NCI-H128 (cell line): ENCODE results near the gene USP11.

Experiments used
- DNase-seq: peaks from one replicate; lab custom pipeline; 2025; ENCODE audit not compliant: unreplicated experiment; lab: John Stamatoyannopoulos, UW

The USP11 gene

DNA sequence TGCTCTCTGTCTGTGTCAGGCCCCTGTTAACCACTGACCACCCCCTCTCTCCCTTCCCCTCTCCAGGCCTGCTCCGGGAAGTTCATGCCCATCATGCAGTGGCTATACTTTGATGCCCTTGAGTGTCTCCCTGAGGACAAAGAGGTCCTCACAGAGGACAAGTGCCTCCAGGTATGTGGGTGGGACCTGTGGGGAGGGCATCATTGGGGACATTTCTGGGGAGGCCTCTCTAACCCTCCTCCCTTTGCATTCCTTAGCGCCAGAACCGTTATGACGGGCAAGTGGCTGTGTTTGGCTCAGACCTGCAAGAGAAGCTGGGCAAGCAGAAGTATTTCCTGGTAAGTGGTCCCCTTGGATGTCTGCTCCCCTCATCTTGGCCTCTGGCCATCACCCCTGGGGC, 29.9 kb upstream of the USP11 start:
- DNase-seq = no peak

DNA sequence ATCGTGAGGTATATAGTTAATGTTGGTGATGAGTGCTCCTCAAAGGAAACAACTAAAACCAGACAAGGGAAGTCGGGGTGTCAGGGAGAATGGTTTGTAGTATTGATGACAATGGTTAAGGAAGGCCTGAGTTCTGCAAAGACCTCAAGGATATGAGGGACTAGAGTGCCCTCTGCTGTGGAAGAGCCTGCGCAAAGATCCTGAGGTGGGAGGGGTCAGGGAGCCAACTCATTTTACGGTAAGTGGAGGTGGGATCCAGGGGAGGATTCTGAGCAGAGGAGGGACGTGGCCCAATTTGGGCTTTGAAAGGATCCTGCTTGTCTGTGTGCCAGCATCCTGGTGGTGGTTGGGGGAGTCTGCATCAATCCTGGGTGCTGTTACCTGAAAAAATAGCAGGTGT, 27.8 kb upstream of the USP11 start:
- DNase-seq = no peak

DNA sequence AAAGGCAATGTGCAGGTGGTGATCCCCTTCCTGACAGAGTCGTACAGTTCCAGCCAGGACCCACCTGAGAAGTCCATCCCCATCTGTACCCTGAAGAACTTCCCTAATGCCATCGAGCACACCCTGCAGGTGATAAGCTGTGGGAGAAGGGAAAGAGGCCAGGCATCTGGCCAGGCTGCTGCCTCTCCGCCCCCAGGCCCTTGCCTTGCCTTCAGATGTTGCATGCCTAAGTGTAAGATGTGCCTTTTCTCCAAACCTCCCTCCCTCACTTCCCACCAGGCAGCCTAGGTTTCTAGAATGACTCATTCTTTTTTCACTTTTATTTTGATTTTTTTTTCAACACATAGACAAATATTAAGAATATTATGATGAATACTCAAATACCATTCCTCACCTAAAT, 26.5 kb upstream of the USP11 start:
- no peak for DNase-seq

GRCh38 chrX:47208108-47208507, 24.7 kb upstream of the USP11 start:
- no peak for DNase-seq

GRCh38 chrX:47209508-47210238, 23.1 kb upstream of the USP11 start:
- DNase-seq = no peak

GRCh38 chrX:47210661-47211425, 22.0 kb upstream of the USP11 start:
- no peak for DNase-seq

- DNase-seq = no peak
Observed at GRCh38 chrX:47212381-47213293, 20.2 kb upstream of the USP11 start.

GRCh38 chrX:47214435-47215077, 18.3 kb upstream of the USP11 start:
- no peak for DNase-seq

GRCh38 chrX:47215291-47215900, 17.4 kb upstream of the USP11 start:
- DNase-seq = no peak

DNA sequence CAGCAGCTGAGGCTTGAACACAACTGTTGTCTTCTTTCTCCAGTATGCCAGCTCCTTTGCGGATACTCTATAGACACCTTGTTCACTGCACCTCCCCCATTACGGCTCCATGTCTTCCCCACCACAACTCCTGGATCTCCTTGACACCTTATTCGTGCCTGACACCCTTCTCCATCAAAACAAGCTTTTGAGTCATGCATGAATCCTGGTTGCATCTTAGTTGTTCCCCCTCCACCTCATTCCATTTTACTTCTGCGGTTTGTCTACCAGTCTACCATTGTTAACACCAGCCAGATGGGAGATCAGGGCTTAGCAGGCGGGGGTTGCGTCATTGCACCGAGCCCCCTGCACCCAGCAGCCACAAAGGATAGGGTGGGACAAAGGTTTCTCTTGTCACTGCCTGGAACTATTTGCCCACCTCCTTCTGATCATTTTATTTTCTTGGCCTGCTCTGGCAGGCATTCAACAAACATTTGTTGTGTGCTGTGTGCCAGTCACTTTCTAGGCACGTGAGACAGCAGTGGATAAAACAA, 16.4 kb upstream of the USP11 start:
- DNase-seq = no peak

- DNase-seq = no peak
Observed at GRCh38 chrX:47217121-47217851, 15.5 kb upstream of the USP11 start.

DNA sequence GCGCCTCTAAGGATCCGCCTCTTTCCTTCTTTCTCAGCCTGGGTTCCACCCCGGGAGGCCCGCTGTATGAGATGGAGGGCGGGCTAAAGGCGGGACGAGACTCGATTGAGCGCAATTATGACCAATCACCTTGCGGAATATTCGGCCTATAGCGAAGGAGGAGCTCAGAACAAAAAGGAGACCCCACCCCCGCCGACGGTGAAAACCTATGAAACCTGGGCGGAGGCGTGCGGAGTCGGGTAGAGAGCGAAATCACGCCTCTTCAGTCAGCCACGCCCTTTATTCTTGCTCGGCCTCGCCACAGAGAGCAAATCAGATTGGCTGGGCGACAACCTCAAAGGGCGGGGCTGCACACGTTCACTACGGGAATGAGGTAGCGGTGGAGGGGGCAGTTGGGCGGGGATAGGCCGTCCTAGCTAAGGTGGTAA, 14.9 kb upstream of the USP11 start:
- DNase-seq = peak; percentile 96

GRCh38 chrX:47218280-47218919, 14.4 kb upstream of the USP11 start, which contains the start of gene CDK16:
Gene CDK16 (plus strand): TSS chrX:47218681. CDS start chrX:47223558, 4,877 bp downstream.
- DNase-seq = peak; percentile 67

DNA sequence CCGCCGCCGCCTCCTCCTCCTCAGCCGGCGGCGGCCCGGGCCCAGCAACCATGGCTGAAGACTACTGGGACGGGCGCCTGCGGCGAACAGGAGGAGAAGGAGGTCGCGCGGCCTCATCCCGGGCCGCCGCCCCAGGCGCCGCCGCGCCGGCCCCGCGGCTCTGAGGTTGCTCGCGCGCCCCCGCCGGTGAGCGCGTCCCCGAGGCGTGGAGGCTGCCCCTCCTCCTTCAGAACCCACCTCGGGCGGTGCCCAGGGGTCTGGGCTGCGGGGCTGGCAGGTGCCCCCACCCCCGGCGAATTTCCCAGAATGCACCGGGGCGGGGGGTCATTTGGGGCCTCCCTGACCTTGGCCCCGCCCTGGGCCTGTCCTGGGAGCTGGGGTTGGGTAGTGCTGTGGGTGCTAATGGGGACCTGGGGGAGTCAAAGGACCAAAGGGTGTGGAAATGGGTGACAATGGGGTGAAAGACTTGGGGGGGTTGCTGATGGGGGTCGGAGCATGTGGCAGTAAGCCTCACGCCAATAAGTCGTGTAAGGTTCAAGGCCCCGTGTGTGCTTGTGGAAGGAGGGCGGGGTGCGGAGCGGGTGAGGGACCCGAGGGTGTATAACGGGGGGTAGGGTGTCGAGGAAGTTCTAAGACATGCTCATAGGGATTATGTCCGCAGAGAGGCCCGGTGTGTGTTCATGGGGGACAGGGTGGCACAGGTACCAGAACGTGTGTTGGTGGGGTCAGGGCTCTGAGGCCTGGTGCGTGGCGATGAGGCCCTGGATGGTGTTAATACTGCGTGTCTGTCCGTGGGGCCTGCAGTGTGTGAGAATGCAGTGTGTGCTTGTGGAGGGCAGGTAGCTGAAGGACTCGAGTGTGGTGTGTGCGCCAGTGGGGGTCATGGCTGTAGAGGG, 13.6 kb upstream of the USP11 start:
- DNase-seq = no peak

- DNase-seq = no peak
Observed at GRCh38 chrX:47221756-47222155, 11.1 kb upstream of the USP11 start.

- no peak for DNase-seq
Observed at GRCh38 chrX:47222751-47223350, 10.0 kb upstream of the USP11 start.

- no peak for DNase-seq
Observed at GRCh38 chrX:47223476-47224250, 9.1 kb upstream of the USP11 start.
